GM21390 (cell line): Measurements from ENCODE around the gene OSBPL9.
"Not testable (repeated sequence)": the region's sequence is repeated elsewhere in the genome, so short reads cannot be mapped to it uniquely, and the experiment has no call there.

Source experiments
- ATAC-seq: cut with Tn5 transposase; IDR thresholded peaks from one replicate; pipeline ENCODE4 v1.9.1; 2021; ENCODE audit not compliant: unreplicated experiment

OSBPL9 gene

DNA sequence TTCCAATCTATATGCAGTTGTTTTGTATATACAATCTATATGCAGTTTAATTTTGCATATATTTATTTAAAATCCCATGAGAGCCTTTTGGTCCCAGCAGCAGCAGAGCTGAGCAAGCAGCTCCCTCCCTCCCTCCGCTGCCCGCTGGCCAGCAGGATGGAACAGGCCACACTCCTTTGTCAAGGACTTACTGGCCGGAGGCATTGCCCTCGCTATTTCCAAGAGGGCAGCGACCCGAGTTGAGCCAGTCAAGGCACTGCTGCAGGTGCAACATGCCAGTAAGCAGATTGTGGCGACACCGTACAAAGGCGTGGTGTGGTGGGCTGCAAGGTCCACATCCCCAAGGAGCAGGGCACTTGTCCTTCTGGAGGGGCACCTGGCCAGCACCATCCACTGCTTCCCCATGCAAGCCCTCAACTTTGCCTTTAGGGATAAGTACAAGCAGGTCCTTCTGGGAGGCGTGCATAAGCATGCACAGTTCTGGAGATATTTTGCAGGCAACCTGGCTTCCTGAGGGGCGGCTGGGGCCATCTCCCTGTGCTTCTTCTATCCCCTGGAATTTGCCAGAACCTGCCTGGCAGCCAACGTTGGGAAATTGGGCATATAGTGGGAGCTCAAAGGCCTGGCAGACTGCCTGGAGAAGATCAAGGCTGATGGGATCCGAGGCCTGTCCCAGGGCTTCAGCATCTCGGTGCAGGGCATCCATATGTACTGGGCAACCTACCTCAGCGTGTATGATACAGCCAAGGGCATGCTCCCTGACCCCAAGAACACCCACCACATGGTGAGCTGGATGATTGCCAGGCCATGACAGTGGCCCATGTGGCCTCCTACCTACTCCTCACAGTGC is 92.2 kb downstream of the OSBPL9 start:
- ATAC-seq, result no peak

DNA sequence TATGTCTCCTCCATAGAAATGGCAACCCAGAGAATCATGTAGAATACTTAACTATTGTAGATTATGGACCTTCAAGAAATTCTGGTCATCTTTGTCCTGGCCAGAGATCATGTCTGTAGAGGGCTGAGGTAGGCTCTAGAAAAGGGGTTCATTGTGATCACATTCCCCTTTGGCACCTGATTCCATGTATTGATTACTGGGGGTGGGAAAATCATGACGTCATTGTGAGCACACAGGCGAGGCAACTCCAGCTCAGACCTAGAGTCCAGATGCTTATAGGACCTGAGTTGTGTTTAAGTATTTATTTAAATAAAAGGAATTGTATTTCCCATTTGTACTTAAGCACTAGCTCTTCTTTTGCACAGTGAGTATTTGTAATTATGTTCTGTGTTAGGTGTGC is 93.1 kb downstream of the OSBPL9 start:
- ATAC-seq, result no peak

GRCh38 chr1:51712590-51712989 is 95.7 kb downstream of the OSBPL9 start:
- no peak for ATAC-seq

- ATAC-seq, result no peak
These were observed 97.6 kb downstream of the OSBPL9 start for GRCh38 chr1:51714374-51715019.

DNA sequence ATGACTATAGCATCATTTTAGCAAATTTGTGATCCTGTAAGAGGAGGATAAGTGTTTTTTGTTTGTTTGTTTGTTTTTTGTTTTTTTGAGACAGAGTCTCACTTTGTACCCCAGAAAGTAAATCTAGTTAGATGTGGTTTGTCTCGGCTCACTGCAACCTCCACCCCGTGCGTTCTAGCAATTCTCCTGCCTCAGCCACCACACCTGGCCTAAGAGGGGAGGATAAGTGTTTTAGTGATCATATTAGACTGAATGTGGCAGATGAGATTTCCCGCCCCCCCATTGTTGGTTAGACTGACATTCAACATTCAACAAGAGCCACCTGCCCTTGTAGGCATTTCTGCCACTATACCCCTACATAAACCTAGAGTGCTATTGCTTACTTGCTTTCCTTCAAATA is 98.5 kb downstream of the OSBPL9 start:
- no peak for ATAC-seq

- no peak for ATAC-seq
These were observed 99.9 kb downstream of the OSBPL9 start for GRCh38 chr1:51716746-51717145.

GRCh38 chr1:51717842-51718241 is 101.0 kb downstream of the OSBPL9 start:
- ATAC-seq, result no peak

GRCh38 chr1:51719146-51719545 is 102.3 kb downstream of the OSBPL9 start:
- no peak for ATAC-seq

DNA sequence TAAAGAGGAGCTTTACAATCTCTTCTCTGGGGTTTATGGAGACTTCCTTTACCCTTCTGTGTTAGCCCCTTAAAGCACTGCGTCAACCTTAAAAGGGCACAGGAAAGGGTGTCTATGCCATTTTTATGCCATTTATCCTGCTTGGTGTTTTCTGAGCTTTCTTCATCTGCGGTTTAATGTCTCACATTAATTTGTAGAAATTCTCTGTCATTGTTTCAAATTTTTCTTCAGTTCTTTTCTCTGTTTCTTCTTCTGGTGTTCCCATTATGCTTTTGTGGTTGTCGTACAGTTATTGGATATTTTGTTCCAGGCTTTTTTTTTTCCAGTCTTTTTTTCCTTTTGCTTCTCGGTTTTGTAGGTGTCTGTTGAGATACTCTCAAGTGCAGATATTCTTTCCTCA is 107.9 kb downstream of the OSBPL9 start:
- ATAC-seq, result no peak

DNA sequence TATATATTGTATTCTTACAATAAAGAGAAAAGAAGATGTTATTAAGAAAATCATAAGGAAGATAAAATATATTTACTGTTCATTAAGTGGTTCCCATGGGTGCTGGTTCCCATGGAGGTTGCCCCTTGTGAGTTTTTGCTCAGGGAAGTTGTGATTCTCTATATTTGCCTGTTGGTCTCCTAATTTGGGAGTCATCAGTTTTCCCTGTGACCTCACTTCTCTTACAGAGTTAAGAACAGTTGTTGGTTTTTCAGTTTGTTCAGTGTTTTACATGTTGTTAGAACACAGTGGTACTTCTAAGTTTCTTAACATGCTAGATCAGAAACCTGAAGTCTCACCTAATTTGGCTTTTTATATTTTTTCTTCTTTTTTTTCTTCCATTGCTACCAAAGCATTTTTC is 109.2 kb downstream of the OSBPL9 start:
- no peak for ATAC-seq

- no peak for ATAC-seq
These were observed 109.8 kb downstream of the OSBPL9 start for GRCh38 chr1:51726544-51727225.

GRCh38 chr1:51727366-51727765 is 110.5 kb downstream of the OSBPL9 start:
- no peak for ATAC-seq

- no peak for ATAC-seq
These were observed 111.8 kb downstream of the OSBPL9 start for GRCh38 chr1:51728611-51729155.

- ATAC-seq, result peak; percentile 90
These were observed 112.4 kb downstream of the OSBPL9 start for GRCh38 chr1:51729156-51729823.

DNA sequence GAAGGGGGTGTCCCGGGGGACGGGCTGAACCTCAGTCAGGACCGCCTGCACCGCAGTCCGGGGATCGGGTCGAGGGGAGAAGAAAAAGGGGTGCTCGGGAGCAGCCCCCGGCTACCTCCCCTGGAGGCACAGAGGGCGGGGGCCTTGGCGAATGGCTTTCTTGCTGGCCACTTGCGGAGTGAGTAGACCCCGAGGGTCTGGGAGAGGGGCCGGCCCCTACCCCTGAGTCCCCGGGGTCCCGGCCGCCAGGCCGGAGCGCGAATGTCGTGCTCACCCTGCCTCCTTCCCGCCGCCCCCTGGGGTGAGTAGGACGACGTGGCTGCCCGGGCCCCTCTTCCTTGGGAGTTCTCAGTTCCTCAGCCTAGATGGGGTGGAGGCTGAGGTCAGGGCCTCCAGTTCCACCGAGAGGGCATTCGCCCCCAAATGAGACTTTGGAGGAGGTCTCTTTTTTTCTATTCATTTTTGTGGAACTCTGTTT is 113.0 kb downstream of the OSBPL9 start:
- no peak for ATAC-seq

GRCh38 chr1:51731998-51732397 is 115.1 kb downstream of the OSBPL9 start:
- ATAC-seq, result no peak

GRCh38 chr1:51732701-51733425 is 116.0 kb downstream of the OSBPL9 start:
- ATAC-seq, result no peak

- not testable (repeated sequence) for ATAC-seq
These were observed 116.5 kb downstream of the OSBPL9 start for GRCh38 chr1:51733426-51733774.

- ATAC-seq, result no peak
These were observed 117.1 kb downstream of the OSBPL9 start for GRCh38 chr1:51733793-51734522.
